HG03066 (cell line): ENCODE measurements around the gene FANCE.
A peak's percentile ranks its signal among the peaks of the same experiment; 100 is the strongest.
"Not testable (repeated sequence)": the region's sequence is repeated elsewhere in the genome, so short reads cannot be mapped to it uniquely, and the experiment has no call there.

Experiments
- ATAC-seq: cut with Tn5 transposase; IDR thresholded peaks from one replicate; pipeline ENCODE4 v1.9.1; 2021; ENCODE audit warnings: low read depth; ENCODE audit not compliant: unreplicated experiment

The FANCE gene

DNA sequence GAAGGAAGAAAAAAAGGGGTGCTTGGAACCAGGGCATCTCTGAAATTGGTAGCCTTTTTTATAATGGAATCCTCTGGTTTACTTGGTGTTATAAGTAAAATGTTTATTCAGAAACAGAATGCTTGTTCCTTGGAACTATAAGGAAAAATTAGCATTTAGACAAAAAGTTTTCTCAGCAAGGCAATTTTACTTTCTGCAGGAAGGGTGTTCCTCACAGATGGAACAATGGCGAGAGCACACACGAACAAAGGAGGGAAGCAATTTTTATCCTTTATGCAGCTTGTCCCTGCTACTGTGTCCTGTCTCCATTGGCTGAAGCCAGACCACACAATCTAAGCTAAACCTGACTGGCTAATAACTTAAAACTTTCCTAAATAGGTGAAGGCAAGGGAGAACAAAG lies 22.7 kb upstream of the FANCE start:
- ATAC-seq, result no peak

DNA sequence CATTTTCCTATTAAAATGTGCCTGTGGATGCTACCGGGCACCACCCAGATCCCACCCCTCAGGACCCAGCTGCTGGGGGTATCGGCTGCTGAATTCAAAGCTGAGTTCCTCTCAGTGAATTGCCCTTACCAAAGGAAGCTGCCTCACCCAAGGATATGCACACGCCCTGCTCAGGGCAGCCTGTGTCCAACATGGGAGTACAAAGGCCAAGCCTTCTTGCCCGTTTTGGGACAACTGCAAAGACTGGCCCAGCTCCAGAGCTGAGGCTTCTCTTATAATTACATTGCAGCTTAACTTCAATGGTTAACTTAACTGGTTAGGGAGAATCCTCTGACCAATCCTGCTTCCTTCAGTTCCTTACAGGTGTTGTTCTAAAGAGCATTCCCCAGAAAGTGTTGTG lies 19.8 kb upstream of the FANCE start:
- ATAC-seq, result no peak

DNA sequence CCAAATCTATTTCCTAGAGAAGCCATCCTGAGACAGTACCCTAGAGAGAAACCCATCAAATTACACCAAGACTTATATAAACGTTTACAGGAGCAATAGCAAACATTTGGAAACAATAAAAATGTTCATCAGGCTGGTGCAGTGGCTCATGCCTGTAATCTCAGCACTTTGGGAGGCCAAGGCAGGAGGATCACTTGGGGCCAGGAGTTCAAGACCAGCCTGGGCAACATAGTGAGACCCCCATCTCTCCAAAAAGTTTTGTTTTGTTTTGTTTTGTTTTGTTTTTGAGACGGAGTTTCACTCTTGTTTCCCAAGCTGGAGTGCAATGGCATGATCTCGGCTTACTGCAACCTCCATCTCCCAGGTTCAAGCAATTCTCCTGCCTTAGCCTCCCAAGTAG lies 19.4 kb upstream of the FANCE start:
- ATAC-seq, result not testable (repeated sequence)

DNA sequence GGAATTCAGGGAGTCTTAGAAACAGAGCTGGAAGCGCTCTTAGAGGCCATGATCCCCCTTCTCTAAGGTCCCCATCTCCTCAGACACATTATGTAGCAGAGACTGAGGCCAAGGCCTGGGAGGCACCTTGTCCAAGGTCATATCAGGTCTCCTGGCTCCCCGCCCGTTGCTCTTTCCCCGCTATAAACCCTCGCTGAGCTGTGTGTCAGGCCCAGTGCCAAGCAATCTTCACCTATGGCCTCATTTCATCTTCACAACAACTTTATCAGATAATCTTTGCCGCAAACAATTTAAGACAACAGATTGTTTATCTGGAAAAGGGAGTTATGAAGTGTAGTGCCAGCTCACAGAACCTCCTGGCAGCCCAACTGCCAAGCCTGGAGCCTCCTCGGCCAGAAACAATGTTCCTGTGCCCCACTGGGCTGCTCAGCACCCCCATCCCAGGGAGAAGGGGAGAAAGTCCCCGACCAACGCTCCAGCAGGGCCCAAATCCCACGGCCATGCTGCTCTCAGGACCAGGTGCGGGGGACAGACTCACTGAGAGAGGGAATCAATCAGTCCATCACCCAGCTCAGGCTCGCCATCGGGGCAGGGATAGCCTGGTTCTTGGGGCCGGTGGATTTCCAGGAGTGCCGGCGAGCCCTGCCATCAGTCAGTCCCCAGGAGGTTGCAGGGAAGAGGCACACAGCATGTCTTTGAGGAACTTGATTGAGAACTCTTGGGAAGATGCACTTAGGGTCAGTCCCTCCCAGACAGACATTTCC lies 16.9 kb upstream of the FANCE start:
- no peak for ATAC-seq

DNA sequence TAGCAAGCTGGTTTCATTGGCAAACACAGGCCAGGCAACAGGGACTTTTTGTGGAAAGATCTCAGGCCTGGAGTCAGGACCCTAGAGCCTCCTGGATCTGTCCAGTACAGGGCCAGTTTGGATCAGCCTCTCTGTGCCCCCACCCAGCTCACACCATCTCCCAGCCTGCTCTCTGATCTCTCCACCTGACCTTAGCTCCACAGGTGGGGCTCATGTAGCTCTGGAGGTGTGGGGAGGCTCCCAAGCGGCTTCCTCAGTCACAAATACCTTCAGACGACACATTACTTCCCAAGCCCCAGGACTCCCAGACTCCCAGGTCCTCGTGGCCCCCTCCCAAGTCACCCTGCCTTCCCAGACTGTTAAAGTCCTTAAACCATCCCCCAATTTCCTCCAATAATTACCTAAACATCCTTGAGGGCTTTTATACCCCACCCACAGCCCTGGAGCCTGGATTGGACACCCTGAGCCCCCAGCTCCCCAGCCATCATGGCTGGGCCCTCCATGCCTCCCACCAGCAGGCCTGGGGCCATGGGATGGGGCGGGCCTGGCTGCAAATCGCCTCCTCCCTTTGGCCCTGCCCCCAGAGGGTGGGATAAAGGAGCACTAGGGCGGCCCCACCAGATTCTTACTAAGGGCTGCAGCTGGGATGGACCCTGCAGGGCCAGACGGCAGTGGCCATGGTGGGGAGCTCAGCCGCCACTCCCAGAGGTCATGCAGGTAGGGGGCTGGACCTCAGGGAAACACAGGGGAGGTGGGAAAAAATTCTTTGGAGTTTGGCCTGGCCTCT lies 15.9 kb upstream of the FANCE start:
- no peak for ATAC-seq

DNA sequence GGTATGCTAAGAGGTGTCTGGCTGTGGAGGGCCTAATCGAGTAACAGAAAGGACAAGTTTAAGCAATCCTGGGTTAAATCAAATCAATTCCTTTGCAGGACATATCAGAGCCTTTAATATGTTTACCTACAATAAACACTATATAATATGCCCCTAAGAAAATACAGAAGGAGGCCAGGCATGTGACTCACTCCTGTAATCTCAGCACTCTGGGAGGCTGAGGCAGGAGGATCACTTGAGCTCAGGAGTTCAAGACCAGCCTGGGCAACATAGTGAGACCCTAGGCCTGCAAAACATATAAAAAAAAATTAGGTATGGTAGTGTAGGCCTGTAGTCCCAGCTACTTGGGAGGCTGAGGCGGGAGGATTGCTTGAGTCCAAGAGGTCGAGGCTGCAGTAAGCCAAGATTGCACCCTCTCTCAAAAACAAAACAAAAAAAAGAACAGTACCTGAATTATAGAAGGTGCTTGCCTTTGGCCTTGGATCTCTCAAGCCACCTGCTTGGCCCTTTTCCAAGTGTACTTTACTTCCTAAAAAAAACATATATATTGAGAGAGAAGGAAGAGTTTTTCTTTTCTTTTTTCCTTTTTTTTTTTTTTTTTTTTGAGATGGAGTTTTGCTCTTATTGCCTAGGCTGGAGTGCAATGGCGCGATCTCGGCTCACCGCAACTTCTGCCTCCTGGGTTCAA lies 13.6 kb upstream of the FANCE start:
- ATAC-seq, result not testable (repeated sequence)

DNA sequence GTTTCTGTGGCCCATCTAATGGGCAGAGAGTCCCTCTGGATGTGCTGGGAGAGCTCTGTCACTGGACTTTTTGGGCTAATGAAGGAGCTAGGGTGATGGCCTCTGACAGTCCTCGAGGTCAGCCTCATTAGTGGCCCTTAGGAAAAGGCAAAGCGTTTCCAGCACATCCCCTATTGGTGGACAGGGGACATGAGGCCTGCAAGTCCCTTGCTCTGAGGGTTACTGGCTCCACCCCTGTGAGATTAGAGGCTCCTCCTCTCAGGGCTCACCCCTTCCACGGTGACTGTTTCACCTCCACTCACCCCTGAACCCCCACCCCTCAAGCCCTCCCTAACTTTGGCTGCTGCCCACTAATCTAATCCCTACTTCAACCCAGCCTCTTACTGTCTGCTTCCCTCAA lies 12.8 kb upstream of the FANCE start:
- ATAC-seq, result no peak

DNA sequence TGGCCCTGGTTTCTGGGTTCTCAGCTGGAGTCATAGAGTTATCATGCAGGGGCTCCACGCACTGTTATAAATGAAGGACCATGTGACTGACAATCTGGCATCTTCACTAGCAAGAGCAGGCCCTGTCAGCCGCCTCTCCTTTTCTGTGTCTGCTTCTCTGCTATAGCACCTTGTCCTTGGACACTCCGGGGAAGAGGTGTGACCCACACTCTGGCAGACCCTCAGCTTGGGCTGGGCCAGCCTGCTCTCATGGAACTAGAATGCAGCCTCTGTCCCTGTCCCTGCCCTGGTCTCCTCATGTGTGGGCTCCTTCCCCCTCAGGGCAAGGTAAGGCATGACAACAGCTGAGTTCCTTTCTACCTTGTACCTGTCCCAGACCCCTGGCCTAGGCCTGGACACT lies 10.9 kb upstream of the FANCE start:
- no peak for ATAC-seq

DNA sequence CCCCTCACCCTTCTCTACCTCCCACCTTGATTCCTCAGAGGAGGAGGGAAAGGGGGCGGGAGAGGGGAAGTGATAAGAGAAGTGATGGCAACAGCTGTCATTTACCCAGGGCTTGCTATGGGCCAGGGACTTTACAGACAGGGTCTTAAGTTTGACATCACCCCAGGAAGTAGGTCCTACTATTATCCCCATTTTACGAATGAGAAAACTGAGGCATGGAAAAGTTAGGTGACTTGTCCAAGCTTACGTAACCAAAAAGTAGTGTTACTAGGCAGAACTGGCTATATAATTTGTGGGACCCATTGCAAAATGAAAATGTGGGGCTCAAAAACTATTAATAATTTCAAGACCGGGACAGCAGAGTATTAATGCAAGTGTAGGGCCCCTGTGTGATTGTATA lies 10.5 kb upstream of the FANCE start:
- no peak for ATAC-seq

DNA sequence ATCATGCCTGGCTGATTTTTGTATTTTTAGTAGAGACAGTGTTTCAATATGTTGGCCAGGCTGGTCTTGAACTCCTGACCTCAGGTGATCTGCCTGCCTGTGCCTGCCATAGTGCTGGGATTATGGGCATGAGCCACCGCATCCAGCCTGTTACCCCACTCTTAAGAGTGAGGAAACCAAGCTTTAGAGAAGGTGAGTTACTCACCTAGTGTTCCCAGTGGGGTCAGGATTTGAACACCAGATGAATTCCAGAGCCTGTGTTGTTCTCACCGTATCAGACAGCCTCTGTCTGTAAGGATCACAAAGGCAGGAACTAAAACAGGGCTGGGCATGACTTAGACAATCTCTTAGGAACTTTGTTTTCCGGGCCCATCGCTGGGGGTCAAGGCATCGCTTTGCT lies 9.4 kb upstream of the FANCE start:
- ATAC-seq, result no peak

DNA sequence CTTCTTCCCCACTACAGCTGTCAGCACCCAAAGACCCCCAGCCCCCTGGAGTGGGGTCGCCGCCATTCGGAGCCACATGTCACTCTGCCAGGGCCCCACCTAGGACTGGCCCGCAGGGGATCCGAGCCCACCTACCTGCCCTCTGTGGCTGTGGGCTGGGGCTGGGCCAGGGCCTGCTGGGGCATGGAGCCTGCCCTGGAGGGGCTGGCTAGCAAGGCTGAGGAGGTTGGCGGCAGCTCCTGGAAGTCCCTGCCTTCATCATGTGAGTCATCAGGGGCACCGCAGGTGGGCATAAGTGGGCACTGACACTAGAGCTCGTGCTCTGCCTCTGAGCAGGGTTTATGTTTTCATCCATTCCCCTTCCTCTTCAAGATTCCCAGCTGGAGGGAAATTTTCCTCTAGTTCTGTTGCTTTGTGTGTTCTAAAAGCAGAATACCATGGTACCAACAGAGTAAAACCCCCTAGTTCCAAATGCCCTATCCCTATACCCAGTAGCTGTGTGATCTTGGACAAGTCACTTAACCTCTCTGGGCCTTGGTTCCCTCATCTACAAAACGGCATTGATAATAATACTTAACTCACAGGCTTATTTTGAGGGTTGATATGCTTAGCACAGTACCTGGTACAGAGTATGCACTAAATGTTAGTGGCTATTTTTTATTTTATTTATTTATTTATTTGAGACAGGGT lies 8.7 kb upstream of the FANCE start:
- no peak for ATAC-seq

DNA sequence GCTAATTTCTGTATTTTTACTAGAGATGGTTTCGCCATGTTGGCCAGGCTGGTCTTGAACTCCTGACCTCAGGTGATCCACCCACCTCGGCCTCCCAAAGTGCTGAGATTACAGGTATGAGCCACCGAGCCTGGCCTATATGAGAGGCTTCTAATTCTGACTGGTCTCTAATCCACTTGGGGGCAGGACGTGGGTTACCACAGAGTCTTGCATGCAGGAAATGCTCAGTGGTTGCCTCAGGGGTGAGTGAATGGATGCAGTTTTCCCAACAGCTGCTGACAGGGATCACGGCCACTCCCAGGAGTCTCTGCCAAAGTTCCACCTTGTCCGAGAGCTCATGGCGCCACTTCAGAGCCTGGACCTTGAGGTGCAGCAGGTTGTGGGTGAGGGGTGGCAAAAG lies 6.4 kb upstream of the FANCE start:
- no peak for ATAC-seq

DNA sequence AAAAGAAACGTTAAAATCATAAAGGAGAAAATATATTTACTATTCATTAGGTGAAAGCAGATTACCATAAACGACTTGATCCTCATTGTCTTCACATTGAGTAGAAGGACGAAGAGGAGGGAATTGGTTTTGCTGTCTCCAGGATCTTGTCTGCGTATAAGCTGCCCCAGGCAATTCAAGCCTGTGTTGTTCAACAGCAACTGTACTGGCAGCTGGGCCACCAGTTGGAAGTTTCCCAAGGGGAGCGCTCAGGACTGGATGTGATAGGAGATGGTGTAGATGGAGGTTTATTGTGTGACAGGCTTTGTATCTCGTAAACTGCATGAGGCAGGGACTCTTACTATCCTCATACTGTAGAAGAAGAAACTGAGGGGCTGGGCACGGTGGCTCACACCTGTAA lies 3.9 kb upstream of the FANCE start:
- no peak for ATAC-seq

DNA sequence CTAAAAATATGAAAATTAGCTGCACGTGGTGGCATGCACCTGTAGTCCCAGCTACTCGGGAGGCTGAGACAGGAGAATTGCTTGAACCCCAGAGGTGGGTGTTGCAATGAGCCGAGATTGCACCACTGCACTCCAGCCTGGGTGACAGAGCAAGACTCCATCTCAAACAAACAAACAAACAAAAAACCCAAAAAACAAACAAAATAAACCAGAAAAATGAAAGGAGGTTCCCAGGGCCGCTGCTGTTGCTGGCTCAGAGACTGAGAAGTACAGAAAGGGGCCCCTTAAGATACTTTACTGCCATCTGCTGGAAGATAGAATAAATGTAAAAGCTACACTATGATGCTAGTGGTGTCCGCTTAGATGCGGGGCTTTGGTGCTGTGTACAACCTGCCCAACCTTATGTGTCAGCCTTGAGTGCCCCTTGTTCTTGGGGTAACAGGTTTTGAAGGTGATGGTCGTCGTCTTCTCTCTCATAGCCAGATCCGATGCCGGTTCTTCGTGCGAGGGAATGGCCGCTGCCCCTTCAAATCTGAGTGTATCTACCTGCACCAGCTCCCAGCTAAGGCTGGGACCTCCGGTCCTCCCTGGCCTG lies 2.8 kb upstream of the FANCE start:
- no peak for ATAC-seq

DNA sequence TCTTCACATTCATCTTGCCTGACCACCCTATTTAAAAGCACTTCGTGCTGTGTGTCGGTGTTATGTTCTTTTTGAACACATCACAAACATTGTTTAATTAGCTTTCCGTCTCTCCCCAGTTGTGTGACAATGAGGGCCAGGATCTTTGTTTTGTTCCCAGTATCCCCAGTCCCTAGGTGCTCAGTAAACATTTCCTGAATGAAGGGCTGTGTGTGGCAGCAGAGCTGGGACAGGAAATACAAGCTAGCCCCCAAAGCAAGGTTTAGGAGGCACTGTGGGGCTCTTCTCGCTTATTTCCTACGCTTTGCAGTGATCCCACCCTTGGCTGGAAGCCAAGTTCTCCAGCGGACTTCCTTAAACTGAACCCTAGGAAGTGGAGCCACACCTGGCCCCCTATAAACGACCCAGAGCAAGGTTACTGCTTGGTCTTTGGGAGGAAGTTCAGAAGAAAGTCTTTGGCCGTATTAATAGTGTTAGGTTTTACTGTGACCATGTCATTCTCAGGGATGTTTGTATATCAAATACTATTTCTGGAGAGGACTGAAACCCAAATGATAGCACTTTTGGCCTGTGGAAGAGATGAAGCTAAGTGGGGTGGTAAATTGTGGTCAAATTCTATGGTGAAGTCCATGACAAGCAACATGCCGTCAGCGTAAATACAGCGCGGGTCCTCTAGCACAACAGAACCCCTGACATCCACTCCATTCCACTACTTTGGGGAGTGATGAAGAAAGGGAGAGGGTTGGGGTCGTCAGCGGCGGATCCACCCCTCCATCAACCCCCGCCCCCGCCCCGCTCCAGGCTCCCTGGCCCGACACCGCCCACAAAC lies 570 bp upstream of the FANCE start:
- peak; percentile 8 for ATAC-seq

DNA sequence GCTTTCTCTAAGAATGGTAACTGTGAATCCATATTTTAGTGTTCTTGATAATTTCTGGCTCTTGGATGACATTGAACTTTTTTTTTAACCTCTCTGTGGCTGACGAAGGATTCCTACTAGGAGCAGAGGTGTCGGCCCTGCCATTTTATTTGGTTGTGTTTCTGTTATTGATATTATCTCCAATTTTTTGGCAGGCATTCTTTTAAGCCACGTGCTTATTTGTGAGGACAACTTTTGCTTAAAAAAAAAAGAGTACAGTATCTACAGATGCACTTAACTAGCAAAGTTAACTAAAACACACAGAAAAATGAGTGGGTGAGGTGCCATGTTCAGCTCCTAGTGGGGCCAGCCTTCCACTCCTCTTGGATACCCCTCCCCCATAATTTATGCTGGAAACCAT lies 1.1 kb downstream of the FANCE start:
- no peak for ATAC-seq

DNA sequence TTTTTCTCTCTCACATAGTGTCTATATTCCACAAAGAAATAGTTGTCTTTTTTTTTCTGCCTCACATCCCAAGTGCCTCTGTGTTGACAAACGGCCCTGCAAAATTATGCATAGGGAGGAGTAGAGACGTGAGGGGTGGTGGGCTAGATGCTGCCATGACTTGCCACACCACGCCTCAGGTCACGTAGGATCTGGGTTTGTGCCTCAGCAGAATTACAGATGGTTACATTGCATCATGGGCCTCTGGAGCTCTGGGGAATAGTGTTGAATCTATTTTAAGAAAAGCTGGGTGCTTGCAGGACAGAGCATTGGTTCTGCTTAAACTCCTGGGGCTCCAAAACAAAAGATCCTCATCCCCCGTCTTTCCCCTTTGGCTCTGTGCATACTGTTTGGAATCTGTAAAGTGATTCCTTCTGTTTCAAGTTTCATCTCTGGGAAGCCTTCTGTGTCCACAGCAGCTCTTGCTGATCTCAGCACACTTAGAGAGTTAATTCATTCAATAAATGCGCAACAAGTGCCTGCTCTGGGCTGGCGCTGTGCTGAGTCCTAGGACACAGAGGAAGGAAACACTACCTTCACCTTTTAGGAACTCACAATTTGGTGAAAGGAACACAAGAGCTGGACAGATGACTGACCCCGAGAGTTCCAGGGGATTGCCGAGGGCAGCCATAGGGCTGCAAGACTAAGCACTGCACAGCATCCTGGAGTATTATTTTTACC lies 2.4 kb downstream of the FANCE start:
- ATAC-seq, result no peak

DNA sequence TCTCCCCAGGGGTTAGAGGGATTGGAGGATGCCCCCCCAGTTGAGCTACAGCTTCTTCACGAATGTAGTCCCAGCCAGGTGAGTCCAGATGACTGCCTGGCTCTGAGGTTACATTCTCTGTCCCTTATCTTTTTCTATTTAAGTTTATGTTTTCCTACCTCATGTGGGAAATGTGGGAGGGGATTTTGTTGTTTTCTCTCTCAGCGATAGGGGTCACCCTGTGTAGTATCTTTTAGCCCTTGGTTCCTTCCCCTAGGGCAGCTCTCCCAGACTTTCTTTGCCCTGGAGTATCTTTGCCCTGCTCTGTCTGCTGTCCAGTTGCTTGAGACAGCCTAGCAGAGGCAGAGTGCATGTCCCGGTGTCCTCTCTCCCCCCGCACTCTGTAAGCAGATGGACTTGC lies 5.8 kb downstream of the FANCE start:
- ATAC-seq, result no peak

DNA sequence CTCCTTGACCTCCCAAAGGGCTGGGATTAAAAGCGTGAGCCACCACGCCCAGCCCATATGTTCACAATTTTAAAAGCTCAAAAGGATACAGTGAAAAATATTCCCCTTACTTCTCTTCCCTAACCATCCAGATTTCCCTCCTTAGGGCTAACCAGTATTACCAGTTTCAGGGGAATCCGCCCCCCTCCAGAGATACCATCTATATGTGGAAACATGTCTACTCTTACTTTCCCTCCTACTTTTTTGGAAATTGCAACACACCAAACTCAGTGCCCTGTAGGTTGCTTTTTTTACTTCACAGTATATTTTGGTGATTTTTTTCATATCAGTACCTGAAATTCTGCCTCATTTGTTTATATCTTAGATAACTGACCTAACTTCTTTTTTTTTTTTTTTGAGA lies 9.1 kb downstream of the FANCE start:
- ATAC-seq, result no peak
